Chondrocyte (in vitro differentiated cells): ENCODE data around the gene THADA. TPM values are rescaled to one million over a fixed set of nuclear protein-coding genes. Genes with fewer than 3 reads are reported as not detected.
A peak's percentile ranks its signal among the peaks of the same experiment; 100 is the strongest.

ENCODE experiments used
- DNase-seq: peaks from one replicate; pipeline ENCODE4 v3.0.0; 2021; ENCODE audit warnings: mixed read lengths, low spot score
- H3K27ac Mint-ChIP-seq: one replicate; pipeline ENCODE4 v1.8.0; 2021; ENCODE audit warnings: mild to moderate bottlenecking, moderate library complexity, mixed read lengths; ENCODE audit not compliant: unreplicated experiment
- H3K27me3 Mint-ChIP-seq: 2 replicates; pipeline ENCODE4 v1.8.0; 2021; ENCODE audit warnings: low read depth, mixed read lengths
- H3K36me3 Mint-ChIP-seq: 2 replicates; pipeline ENCODE4 v1.8.0; 2021; ENCODE audit warnings: low read depth, mixed read lengths
- H3K4me1 Mint-ChIP-seq: 2 replicates; pipeline ENCODE4 v1.8.0; 2021; ENCODE audit warnings: low read depth, mild to moderate bottlenecking, mixed read lengths
- H3K4me3 Mint-ChIP-seq: one replicate; pipeline ENCODE4 v1.8.0; 2021; ENCODE audit warnings: mild to moderate bottlenecking, moderate library complexity, mixed read lengths; ENCODE audit not compliant: unreplicated experiment
- H3K9me3 Mint-ChIP-seq: 2 replicates; pipeline ENCODE4 v1.8.0; 2021; ENCODE audit warnings: low read depth, mixed read lengths
- CTCF ChIP-seq: fragments of 200-600 bp; sonication (generic); IDR thresholded peaks from 2 replicates; pipeline ENCODE4 v1.5.0; 2021; ENCODE audit warnings: antibody characterized with exemption, mild to moderate bottlenecking, moderate library complexity
- total RNA-seq: library from RNA; stranded (reverse); gene quantifications from 3 replicates; pipeline ENCODE4 v1.2.1, GENCODE V29; 2021

THADA gene
- total RNA-seq, 1 donor from 2014 or later = 28.4 TPM

- peak; percentile 66 for TF ChIP-seq CTCF
- Mint-ChIP-seq H3K27ac (peak overlapping the region; percentile 100), H3K9me3 (no peaks in the 10 kb centered on the region), H3K4me1 (peaks cover 62% of the 10 kb centered on the region), H3K27me3 (no peaks in the 10 kb centered on the region), H3K4me3 (peak overlapping the region; percentile 79), H3K36me3 (peaks cover 6% of the 10 kb centered on the region)
- no peak for DNase-seq
Observed at GRCh38 chr2:43218155-43218701, 377.6 kb downstream of the THADA start.

GRCh38 chr2:43217228-43218154, 378.3 kb downstream of the THADA start:
- no peak for TF ChIP-seq CTCF
- no peak for DNase-seq
- peaks cover 56% of the 10 kb centered on the region for H3K4me1 Mint-ChIP-seq
- peak overlapping the region; percentile 100 for H3K27ac Mint-ChIP-seq
- peak overlapping the region; percentile 79 for H3K4me3 Mint-ChIP-seq
- H3K9me3 Mint-ChIP-seq = no peaks in the 10 kb centered on the region
- peaks cover 2% of the 10 kb centered on the region for H3K36me3 Mint-ChIP-seq
- no peaks in the 10 kb centered on the region for H3K27me3 Mint-ChIP-seq

GRCh38 chr2:43216629-43217028, 379.2 kb downstream of the THADA start:
- Mint-ChIP-seq H3K4me3 (no peak overlapping the region), H3K4me1 (peaks cover 48% of the 10 kb centered on the region), H3K27me3 (no peaks in the 10 kb centered on the region), H3K36me3 (peaks cover under 1% of the 10 kb centered on the region), H3K9me3 (no peaks in the 10 kb centered on the region), H3K27ac (no peak overlapping the region)
- DNase-seq = no peak
- no peak for TF ChIP-seq CTCF

GRCh38 chr2:43215673-43216255, 380.1 kb downstream of the THADA start:
- Mint-ChIP-seq H3K4me1 (peaks cover 40% of the 10 kb centered on the region), H3K27ac (no peak overlapping the region), H3K9me3 (no peaks in the 10 kb centered on the region), H3K36me3 (no peaks in the 10 kb centered on the region), H3K4me3 (no peak overlapping the region), H3K27me3 (no peaks in the 10 kb centered on the region)
- no peak for TF ChIP-seq CTCF
- DNase-seq = no peak

- TF ChIP-seq CTCF = no peak
- Mint-ChIP-seq H3K27ac (no peak overlapping the region), H3K4me3 (no peak overlapping the region), H3K36me3 (no peaks in the 10 kb centered on the region), H3K9me3 (no peaks in the 10 kb centered on the region), H3K4me1 (peaks cover 31% of the 10 kb centered on the region), H3K27me3 (no peaks in the 10 kb centered on the region)
- DNase-seq = no peak
Observed at GRCh38 chr2:43214253-43214652, 381.6 kb downstream of the THADA start.
